SK-N-SH treated with all-trans-retinoic acid at 6 μM for 48 hours (cell line): ENCODE measurements around the gene ZNF385B.

Source experiments
- ATAC-seq: fragments of 200-7000 bp; cut with Tn5 transposase; 3 replicates; pipeline ENCODE4 v1.9.1; 2020; ENCODE audit warnings: mild to moderate bottlenecking, moderate library complexity
- ARNTL ChIP-seq: fragments of 450-650 bp; formaldehyde crosslinking; IDR thresholded peaks from 2 replicates; pipeline ENCODE4 v1.5.0; 2020; ENCODE audit warnings: low read depth, mild to moderate bottlenecking, moderate library complexity, borderline replicate concordance
- BACH2 ChIP-seq: fragments of 250-450 bp; sonication (Bioruptor Pico); IDR thresholded peaks from 2 replicates; pipeline ENCODE4 v1.9.0; 2021; ENCODE audit warnings: mild to moderate bottlenecking, borderline replicate concordance
- CREB5 ChIP-seq: fragments of 250-450 bp; sonication (Bioruptor Pico); IDR thresholded peaks from 2 replicates; pipeline ENCODE4 v1.5.1; 2020; ENCODE audit warnings: low read depth, mild to moderate bottlenecking, moderate library complexity
- CSDC2 ChIP-seq: fragments of 250-450 bp; sonication (Bioruptor Pico); IDR thresholded peaks from 2 replicates; pipeline ENCODE4 v1.5.0; 2020; ENCODE audit warnings: mild to moderate bottlenecking, moderate library complexity
- ESRRG ChIP-seq: fragments of 250-450 bp; sonication (Bioruptor Pico); IDR thresholded peaks from 2 replicates; pipeline ENCODE4 v1.6.1; 2021; ENCODE audit warnings: mild to moderate bottlenecking
- GLIS3 ChIP-seq: fragments of 250-450 bp; sonication (Bioruptor Pico); IDR thresholded peaks from 2 replicates; pipeline ENCODE4 v1.5.0; 2020; ENCODE audit warnings: mild to moderate bottlenecking, moderate library complexity
- ISL1 ChIP-seq: fragments of 250-450 bp; sonication (Bioruptor Pico); IDR thresholded peaks from 2 replicates; pipeline ENCODE4 v2.1.2; 2022; ENCODE audit warnings: mild to moderate bottlenecking, moderate library complexity
- OSR1 ChIP-seq: fragments of 250-450 bp; sonication (Bioruptor Pico); IDR thresholded peaks from 2 replicates; pipeline ENCODE4 v1.8.0; 2022; ENCODE audit warnings: moderate library complexity, mild to moderate bottlenecking, inconsistent platforms
- PATZ1 ChIP-seq: fragments of 250-450 bp; sonication (Bioruptor Pico); IDR thresholded peaks from 2 replicates; pipeline ENCODE4 v1.8.0; 2020; ENCODE audit warnings: mild to moderate bottlenecking, moderate library complexity, borderline replicate concordance
- PPARA ChIP-seq: fragments of 250-450 bp; sonication (Bioruptor Pico); IDR thresholded peaks from 2 replicates; pipeline ENCODE4 v1.5.0; 2020; ENCODE audit warnings: mild to moderate bottlenecking, borderline replicate concordance
- RARB ChIP-seq: fragments of 250-450 bp; sonication (Bioruptor Pico); IDR thresholded peaks from 2 replicates; pipeline ENCODE4 v1.8.0; 2021; ENCODE audit warnings: mild to moderate bottlenecking, moderate library complexity
- TCF4 ChIP-seq: fragments of 250-450 bp; sonication (Bioruptor Pico); IDR thresholded peaks from 2 replicates; pipeline ENCODE4 v1.8.0; 2021; ENCODE audit warnings: mild to moderate bottlenecking, moderate library complexity, borderline replicate concordance
- TOX ChIP-seq: fragments of 250-450 bp; sonication (Bioruptor Pico); IDR thresholded peaks from 2 replicates; pipeline ENCODE4 v1.8.0; 2021; ENCODE audit warnings: mild to moderate bottlenecking, moderate library complexity, borderline replicate concordance
- ZC3H10 ChIP-seq: fragments of 250-450 bp; sonication (Bioruptor Pico); IDR thresholded peaks from 2 replicates; pipeline ENCODE4 v1.5.1; 2021; ENCODE audit warnings: mild to moderate bottlenecking, moderate library complexity
- ZFP3 ChIP-seq: fragments of 250-450 bp; sonication (Bioruptor Pico); IDR thresholded peaks from 2 replicates; pipeline ENCODE4 v1.5.0; 2020; ENCODE audit warnings: mild to moderate bottlenecking, moderate library complexity
- ZFP30 ChIP-seq: fragments of 450-650 bp; formaldehyde crosslinking; IDR thresholded peaks from 2 replicates; pipeline ENCODE4 v1.5.0; 2022; ENCODE audit warnings: mild to moderate bottlenecking, moderate library complexity
- ZNF565 ChIP-seq: fragments of 450-650 bp; formaldehyde crosslinking; conservative IDR thresholded peaks from 2 replicates; pipeline ENCODE4 v1.5.0; 2020; ENCODE audit warnings: low read depth, mild to moderate bottlenecking, moderate library complexity
- ZNF70 ChIP-seq: fragments of 450-650 bp; formaldehyde crosslinking; IDR thresholded peaks from 2 replicates; pipeline ENCODE4 v1.5.0; 2020; ENCODE audit warnings: mild to moderate bottlenecking, moderate library complexity
- ZNF8 ChIP-seq: fragments of 450-650 bp; formaldehyde crosslinking; IDR thresholded peaks from 2 replicates; pipeline ENCODE4 v1.5.0; 2020; ENCODE audit warnings: mild to moderate bottlenecking, moderate library complexity
- TF ChIP-seq, protein P1 (sequence below): fragments of 250-450 bp; sonication (Bioruptor Pico); IDR thresholded peaks from 2 replicates; pipeline ENCODE4 v1.5.0; 2020; ENCODE audit warnings: mild to moderate bottlenecking, moderate library complexity
- TF ChIP-seq, protein P2 (sequence below): fragments of 250-450 bp; sonication (Bioruptor Pico); IDR thresholded peaks from 2 replicates; pipeline ENCODE4 v1.5.1; 2021; ENCODE audit warnings: mild to moderate bottlenecking, moderate library complexity
- TF ChIP-seq, protein P3 (sequence below): fragments of 250-450 bp; sonication (Bioruptor Pico); IDR thresholded peaks from 2 replicates; pipeline ENCODE4 v1.8.0; 2021; ENCODE audit warnings: low read depth, mild to moderate bottlenecking, moderate library complexity, borderline replicate concordance

The ZNF385B gene

DNA sequence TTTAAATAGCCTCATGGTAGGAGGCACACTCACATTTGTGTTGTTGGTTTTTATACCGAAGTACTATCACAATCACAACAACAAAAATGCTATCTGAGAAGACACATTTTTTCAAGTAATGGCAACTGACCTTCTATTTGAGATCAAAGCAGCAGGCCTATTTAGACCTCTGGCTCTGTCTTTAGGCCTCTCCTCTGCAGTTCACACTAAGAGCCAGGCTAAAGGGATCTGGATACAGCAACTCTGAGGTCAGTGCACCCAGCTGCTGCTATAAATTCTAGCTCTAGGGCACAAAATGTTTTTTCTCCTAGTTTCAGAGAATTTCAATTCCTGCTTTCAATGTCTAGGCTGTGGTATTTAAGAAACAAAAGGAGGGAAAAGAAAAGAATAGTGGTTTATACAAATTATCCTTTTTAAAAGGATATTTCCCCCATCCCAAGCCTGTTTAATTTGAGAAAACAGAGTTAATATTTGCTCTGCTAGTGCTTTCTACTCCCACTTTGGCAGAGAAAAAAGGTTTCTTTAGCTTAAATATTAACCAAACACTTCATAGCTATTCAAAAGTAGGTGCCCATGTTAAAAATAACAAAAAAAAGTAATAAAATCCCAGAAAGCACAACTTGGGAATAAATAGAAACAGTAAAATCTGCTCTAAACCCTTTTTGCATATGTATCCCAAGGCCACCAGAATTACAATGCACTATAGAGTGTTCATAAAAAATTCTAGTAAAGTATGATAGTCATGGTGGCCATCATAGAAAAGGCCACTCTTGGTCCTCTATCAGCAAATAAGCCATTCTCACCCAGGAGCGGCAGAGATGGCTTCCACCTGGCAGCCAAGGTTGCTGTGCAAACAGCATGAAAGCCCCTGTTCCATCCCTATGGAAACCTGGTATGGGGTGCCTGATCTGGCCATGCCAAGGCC lies 303.1 kb downstream of the ZNF385B start:
- ATAC-seq: no peak
- TF ChIP-seq ZFP3 (CRISPR knock-in tag): no peak
- TF ChIP-seq ESRRG (CRISPR knock-in tag): no peak
- no peak for TF ChIP-seq OSR1 (CRISPR knock-in tag)
- TF ChIP-seq CREB5 (CRISPR knock-in tag): no peak
- TF ChIP-seq BACH2 (CRISPR knock-in tag): no peak
- no peak for TF ChIP-seq ZC3H10 (CRISPR knock-in tag)
- no peak for TF ChIP-seq ISL1 (CRISPR knock-in tag)
- no peak for TF ChIP-seq TCF4 (CRISPR knock-in tag)
- no peak for TF ChIP-seq ZNF565 (CRISPR knock-in tag)
- TF ChIP-seq ZFP30 (CRISPR knock-in tag): no peak
- TF ChIP-seq, protein P1, sequence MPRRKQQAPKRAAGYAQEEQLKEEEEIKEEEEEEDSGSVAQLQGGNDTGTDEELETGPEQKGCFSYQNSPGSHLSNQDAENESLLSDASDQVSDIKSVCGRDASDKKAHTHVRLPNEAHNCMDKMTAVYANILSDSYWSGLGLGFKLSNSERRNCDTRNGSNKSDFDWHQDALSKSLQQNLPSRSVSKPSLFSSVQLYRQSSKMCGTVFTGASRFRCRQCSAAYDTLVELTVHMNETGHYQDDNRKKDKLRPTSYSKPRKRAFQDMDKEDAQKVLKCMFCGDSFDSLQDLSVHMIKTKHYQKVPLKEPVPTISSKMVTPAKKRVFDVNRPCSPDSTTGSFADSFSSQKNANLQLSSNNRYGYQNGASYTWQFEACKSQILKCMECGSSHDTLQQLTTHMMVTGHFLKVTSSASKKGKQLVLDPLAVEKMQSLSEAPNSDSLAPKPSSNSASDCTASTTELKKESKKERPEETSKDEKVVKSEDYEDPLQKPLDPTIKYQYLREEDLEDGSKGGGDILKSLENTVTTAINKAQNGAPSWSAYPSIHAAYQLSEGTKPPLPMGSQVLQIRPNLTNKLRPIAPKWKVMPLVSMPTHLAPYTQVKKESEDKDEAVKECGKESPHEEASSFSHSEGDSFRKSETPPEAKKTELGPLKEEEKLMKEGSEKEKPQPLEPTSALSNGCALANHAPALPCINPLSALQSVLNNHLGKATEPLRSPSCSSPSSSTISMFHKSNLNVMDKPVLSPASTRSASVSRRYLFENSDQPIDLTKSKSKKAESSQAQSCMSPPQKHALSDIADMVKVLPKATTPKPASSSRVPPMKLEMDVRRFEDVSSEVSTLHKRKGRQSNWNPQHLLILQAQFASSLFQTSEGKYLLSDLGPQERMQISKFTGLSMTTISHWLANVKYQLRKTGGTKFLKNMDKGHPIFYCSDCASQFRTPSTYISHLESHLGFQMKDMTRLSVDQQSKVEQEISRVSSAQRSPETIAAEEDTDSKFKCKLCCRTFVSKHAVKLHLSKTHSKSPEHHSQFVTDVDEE (CRISPR knock-in tag): no peak
- no peak for TF ChIP-seq ZNF70 (CRISPR knock-in tag)
- TF ChIP-seq, protein P2, sequence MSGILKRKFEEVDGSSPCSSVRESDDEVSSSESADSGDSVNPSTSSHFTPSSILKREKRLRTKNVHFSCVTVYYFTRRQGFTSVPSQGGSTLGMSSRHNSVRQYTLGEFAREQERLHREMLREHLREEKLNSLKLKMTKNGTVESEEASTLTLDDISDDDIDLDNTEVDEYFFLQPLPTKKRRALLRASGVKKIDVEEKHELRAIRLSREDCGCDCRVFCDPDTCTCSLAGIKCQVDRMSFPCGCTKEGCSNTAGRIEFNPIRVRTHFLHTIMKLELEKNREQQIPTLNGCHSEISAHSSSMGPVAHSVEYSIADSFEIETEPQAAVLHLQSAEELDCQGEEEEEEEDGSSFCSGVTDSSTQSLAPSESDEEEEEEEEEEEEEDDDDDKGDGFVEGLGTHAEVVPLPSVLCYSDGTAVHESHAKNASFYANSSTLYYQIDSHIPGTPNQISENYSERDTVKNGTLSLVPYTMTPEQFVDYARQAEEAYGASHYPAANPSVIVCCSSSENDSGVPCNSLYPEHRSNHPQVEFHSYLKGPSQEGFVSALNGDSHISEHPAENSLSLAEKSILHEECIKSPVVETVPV: no peak
- TF ChIP-seq PPARA (CRISPR knock-in tag): no peak
- no peak for TF ChIP-seq CSDC2 (CRISPR knock-in tag)
- TF ChIP-seq RARB (CRISPR knock-in tag): no peak
- no peak for TF ChIP-seq ARNTL (CRISPR knock-in tag)
- TF ChIP-seq PATZ1 (CRISPR knock-in tag): no peak
- TF ChIP-seq, protein P3, sequence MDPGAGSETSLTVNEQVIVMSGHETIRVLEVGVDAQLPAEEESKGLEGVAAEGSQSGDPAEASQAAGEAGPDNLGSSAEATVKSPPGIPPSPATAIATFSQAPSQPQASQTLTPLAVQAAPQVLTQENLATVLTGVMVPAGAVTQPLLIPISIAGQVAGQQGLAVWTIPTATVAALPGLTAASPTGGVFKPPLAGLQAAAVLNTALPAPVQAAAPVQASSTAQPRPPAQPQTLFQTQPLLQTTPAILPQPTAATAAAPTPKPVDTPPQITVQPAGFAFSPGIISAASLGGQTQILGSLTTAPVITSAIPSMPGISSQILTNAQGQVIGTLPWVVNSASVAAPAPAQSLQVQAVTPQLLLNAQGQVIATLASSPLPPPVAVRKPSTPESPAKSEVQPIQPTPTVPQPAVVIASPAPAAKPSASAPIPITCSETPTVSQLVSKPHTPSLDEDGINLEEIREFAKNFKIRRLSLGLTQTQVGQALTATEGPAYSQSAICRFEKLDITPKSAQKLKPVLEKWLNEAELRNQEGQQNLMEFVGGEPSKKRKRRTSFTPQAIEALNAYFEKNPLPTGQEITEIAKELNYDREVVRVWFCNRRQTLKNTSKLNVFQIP: no peak
- TF ChIP-seq GLIS3 (CRISPR knock-in tag): no peak

GRCh38 chr2:179556425-179556824 lies 305.0 kb downstream of the ZNF385B start:
- ATAC-seq: no peak
- no peak for TF ChIP-seq ZNF8 (CRISPR knock-in tag)
- no peak for TF ChIP-seq ESRRG (CRISPR knock-in tag)
- no peak for TF ChIP-seq ZFP3 (CRISPR knock-in tag)
- TF ChIP-seq, protein P1 (CRISPR knock-in tag): no peak
- TF ChIP-seq, protein P3: no peak
- no peak for TF ChIP-seq BACH2 (CRISPR knock-in tag)
- no peak for TF ChIP-seq RARB (CRISPR knock-in tag)
- TF ChIP-seq ISL1 (CRISPR knock-in tag): no peak
- no peak for TF ChIP-seq ARNTL (CRISPR knock-in tag)
- TF ChIP-seq ZNF70 (CRISPR knock-in tag): no peak
- TF ChIP-seq PATZ1 (CRISPR knock-in tag): no peak
- no peak for TF ChIP-seq ZC3H10 (CRISPR knock-in tag)
- TF ChIP-seq TOX: no peak
- no peak for TF ChIP-seq TCF4 (CRISPR knock-in tag)
